Keratinocyte (primary cell): ENCODE measurements around the gene BEST2. TPM values are rescaled to one million over a fixed set of nuclear protein-coding genes. Genes with fewer than 3 reads are reported as not detected.

Source experiments
- DNase-seq: peaks from one replicate; pipeline ENCODE4 v3.0.0-alpha.2; 2011; ENCODE audit warnings: low read depth, missing footprints, low spot score
- FAIRE-seq: peaks from 2 replicates; lab custom pipeline; 2011; peaks lifted over from hg19 to GRCh38; lab: Jason Lieb, UNC
- H2AFZ ChIP-seq: 2 replicates; pipeline ENCODE4 v1.6.0; 2012; ENCODE audit warnings: low read length, control low read depth, inconsistent platforms; ENCODE audit not compliant: control insufficient read depth
- H3K27ac ChIP-seq: 2 replicates; pipeline ENCODE4 v1.5.1; 2011; ENCODE audit warnings: low read length; ENCODE audit not compliant: control insufficient read depth, insufficient read depth
- H3K27me3 ChIP-seq: 3 replicates; pipeline ENCODE4 v1.6.0; 2011; ENCODE audit warnings: low read length; ENCODE audit not compliant: control insufficient read depth, insufficient read depth; ENCODE audit errors: extremely low read depth
- H3K36me3 ChIP-seq, 2 experiments: 2 replicates in 1 of 2; 3 replicates in 1 of 2; pipeline ENCODE4 v1.5.1; 2011; ENCODE audit warnings: low read length in 2 of 2, mild to moderate bottlenecking in 1 of 2; ENCODE audit not compliant: control insufficient read depth in 2 of 2, insufficient read depth in 2 of 2; ENCODE audit errors: extremely low read depth in 1 of 2
- H3K4me1 ChIP-seq: 3 replicates; pipeline ENCODE4 v1.5.1; 2011; ENCODE audit warnings: low read length; ENCODE audit not compliant: control insufficient read depth, insufficient read depth; ENCODE audit errors: extremely low read depth
- H3K4me2 ChIP-seq: 3 replicates; pipeline ENCODE4 v1.6.0; 2011; ENCODE audit warnings: low read depth, low read length; ENCODE audit not compliant: control insufficient read depth, insufficient read depth; ENCODE audit errors: extremely low read depth
- H3K4me3 ChIP-seq, 3 experiments: fragments of 200-600 bp in 1 of 3; sonication (generic) in 1 of 3; 2 replicates in 2 of 3; 3 replicates in 1 of 3; pipeline ENCODE4 v1.5.1; 2011 to 2016; ENCODE audit warnings: low read length in 3 of 3, mild to moderate bottlenecking in 3 of 3, control low read depth in 2 of 3, inconsistent platforms in 1 of 3, low read depth in 1 of 3, mixed read lengths in 1 of 3, mixed run types in 1 of 3, moderate library complexity in 1 of 3; ENCODE audit not compliant: control insufficient read depth in 2 of 3, insufficient read depth in 2 of 3; ENCODE audit errors: extremely low read depth in 1 of 3
- H3K79me2 ChIP-seq: 2 replicates; pipeline ENCODE4 v1.6.0; 2012; ENCODE audit warnings: low read length; ENCODE audit not compliant: control insufficient read depth, insufficient read depth
- H3K9ac ChIP-seq: 3 replicates; pipeline ENCODE4 v1.6.0; 2011; ENCODE audit warnings: low read length; ENCODE audit not compliant: control insufficient read depth, insufficient read depth; ENCODE audit errors: extremely low read depth
- H3K9me1 ChIP-seq: 3 replicates; pipeline ENCODE4 v1.6.0; 2011; ENCODE audit warnings: low read length; ENCODE audit not compliant: control insufficient read depth, insufficient read depth; ENCODE audit errors: extremely low read depth
- H3K9me3 ChIP-seq: 2 replicates; pipeline ENCODE4 v1.5.1; 2012; ENCODE audit warnings: low read depth, low read length; ENCODE audit not compliant: control insufficient read depth
- H4K20me1 ChIP-seq: 3 replicates; pipeline ENCODE4 v1.6.0; 2011; ENCODE audit warnings: low read length; ENCODE audit not compliant: control insufficient read depth, insufficient read depth; ENCODE audit errors: extremely low read depth
- EZH2 ChIP-seq: IDR thresholded peaks from one replicate; pipeline ENCODE4 v1.6.1; 2012; ENCODE audit warnings: inconsistent platforms, mild to moderate bottlenecking, low read length, moderate library complexity
- dilution Hi-C: fragments of 300-500 bp; cut with MboI; formaldehyde crosslinking; loops from one replicate; pipeline ENCODE4 v1.7.0; 2020; ENCODE audit warnings: low sequenced_read_pairs; ENCODE audit not compliant: extremely low pct_ligation_motif_present
- polyA plus RNA-seq, 5 experiments: library from polyadenylated mRNA; depleted of rRNA in 3 of 5; stranded (reverse) in 3 of 5; stranded (forward) in 1 of 5; unstranded in 1 of 5; fragments of >200 nt; gene quantifications; 1 replicate in 1 of 5; 2 replicates in 3 of 5; 3 replicates in 1 of 5; pipeline versions ENCODE4 v1.2.1 to v1.2.3, GENCODE V29; 2011 to 2012; ENCODE audit warnings: missing spikeins in 2 of 5, low read depth in 1 of 5, low replicate concordance in 1 of 5
- TF ChIP-seq, protein P1 (sequence below), 3 experiments: IDR thresholded peaks in 1 of 3; conservative IDR thresholded peaks in 1 of 3; optimal IDR thresholded peaks in 1 of 3; 2 replicates in 2 of 3; 3 replicates in 1 of 3; pipeline versions ENCODE3 to v1.5.1; 2011; ENCODE audit warnings: low read length in 3 of 3, mild to moderate bottlenecking in 3 of 3, moderate library complexity in 2 of 3, control low read depth in 1 of 3, inconsistent platforms in 1 of 3; ENCODE audit not compliant: insufficient read depth in 2 of 3; ENCODE audit errors: extremely low read depth in 1 of 3

Gene BEST2
- polyA plus RNA-seq, 1 donor (not counting 4 experiments of a cell fraction or from before 2014, with no cell fraction given): not detected

- no peaks in the 10 kb centered on the region for H3K9me1 ChIP-seq
- peak overlapping the region; percentile 93 for H2AFZ ChIP-seq
- H3K79me2 ChIP-seq: peaks cover 13% of the 10 kb centered on the region
- dilution Hi-C loops: no loop called here
- H3K4me1 ChIP-seq: peaks cover 26% of the 10 kb centered on the region
- no peaks in the 10 kb centered on the region for H4K20me1 ChIP-seq
- FAIRE-seq (no peak), DNase-seq (no peak)
- peak overlapping the region; percentile 89 for H3K9ac ChIP-seq
- peak overlapping the region; percentile 52 for H3K27ac ChIP-seq
- peak overlapping the region; percentile 94 for H3K4me2 ChIP-seq
- H3K4me3 ChIP-seq: peak overlapping the region; percentile 87 to 95 (median 92)
- TF ChIP-seq, protein P1, sequence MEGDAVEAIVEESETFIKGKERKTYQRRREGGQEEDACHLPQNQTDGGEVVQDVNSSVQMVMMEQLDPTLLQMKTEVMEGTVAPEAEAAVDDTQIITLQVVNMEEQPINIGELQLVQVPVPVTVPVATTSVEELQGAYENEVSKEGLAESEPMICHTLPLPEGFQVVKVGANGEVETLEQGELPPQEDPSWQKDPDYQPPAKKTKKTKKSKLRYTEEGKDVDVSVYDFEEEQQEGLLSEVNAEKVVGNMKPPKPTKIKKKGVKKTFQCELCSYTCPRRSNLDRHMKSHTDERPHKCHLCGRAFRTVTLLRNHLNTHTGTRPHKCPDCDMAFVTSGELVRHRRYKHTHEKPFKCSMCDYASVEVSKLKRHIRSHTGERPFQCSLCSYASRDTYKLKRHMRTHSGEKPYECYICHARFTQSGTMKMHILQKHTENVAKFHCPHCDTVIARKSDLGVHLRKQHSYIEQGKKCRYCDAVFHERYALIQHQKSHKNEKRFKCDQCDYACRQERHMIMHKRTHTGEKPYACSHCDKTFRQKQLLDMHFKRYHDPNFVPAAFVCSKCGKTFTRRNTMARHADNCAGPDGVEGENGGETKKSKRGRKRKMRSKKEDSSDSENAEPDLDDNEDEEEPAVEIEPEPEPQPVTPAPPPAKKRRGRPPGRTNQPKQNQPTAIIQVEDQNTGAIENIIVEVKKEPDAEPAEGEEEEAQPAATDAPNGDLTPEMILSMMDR (optimal IDR thresholded peaks at IDR 0.05 in 1 of 3, IDR thresholded peaks at IDR 0.05 in 1 of 3, conservative IDR thresholded peaks at IDR 0.05 in 1 of 3; ENCODE audit: extremely low read depth in 1 of 3, insufficient read depth in 2 of 3, low read length in 3 of 3): no peak
- no peak for TF ChIP-seq EZH2
- H3K9me3 ChIP-seq: no peaks in the 10 kb centered on the region
- no peaks in the 10 kb centered on the region for H3K27me3 ChIP-seq
- H3K36me3 ChIP-seq: peaks cover 4 to 9% of the 10 kb centered on the region in 2 experiments
Measured at GRCh38 chr19:12800923-12801465, 49.4 kb downstream of the BEST2 start.

DNA sequence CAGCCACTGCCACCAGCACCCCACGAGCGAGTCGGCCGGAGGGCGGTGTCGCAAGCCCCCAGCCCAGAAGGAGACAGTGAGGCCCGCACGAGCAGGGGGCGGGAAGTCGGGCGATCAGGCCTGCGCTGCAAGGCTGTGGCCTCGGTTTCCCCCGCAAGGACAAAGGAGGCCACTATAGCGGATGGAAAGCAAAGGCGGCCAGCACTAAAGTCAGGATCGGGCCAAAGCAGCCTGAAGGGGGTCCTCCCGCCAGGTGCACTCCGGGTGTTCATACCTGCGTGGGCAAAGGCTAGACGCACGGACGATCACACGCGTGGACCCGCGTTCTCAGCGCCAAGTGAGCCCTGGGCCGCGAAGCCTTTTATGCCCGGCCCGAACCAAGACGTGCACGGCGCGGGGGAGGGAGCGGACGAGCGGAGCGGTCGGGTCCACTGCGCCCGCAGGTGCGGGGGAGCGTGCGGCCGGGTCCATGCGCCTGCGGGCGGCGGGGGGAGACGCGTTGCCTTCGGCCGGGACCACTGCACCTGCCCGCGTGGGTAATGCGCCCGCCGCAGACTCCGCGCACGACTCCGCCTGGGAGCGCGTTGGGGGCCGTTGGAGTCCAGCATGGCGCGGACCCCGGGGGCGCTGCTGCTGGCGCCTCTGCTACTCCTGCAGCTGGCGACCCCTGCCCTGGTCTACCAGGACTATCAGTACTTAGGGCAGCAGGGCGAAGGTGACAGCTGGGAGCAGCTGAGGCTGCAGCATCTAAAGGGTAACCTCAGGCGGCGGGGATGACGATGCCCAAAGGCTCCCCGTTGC lies 50.1 kb downstream of the BEST2 start, which contains the start of the genes PRDX2 and THSD8:
PRDX2 (minus strand) TSS at position 335 of the 801 bp plus-strand sequence. CDS start 539 bp downstream, outside the sequence.
THSD8 (plus strand) TSS at position 604 of the 801 bp plus-strand sequence; CDS start at position 607, 3 bp downstream.
- Histone ChIP-seq H3K4me2 (peak within 1 kb of the TSS; percentile 94), H3K4me1 (peaks cover 24% of the 10 kb centered on the region), H3K9me3 (no peaks in the 10 kb centered on the region), H3K4me3 (peak within 1 kb of the TSS; percentile 87 to 95 (median 92)), H3K36me3 (peaks cover 4 to 9% of the 10 kb centered on the region in 2 experiments), H3K27me3 (no peaks in the 10 kb centered on the region), H3K9ac (peak within 1 kb of the TSS; percentile 89), H3K27ac (peak within 1 kb of the TSS; percentile 52), H3K79me2 (peaks cover 14% of the 10 kb centered on the region), H2AFZ (peak within 1 kb of the TSS; percentile 93), H3K9me1 (no peaks in the 10 kb centered on the region), H4K20me1 (no peaks in the 10 kb centered on the region)
- dilution Hi-C loops: no loop called here
- no peak for DNase-seq
- TF ChIP-seq, protein P1 (optimal IDR thresholded peaks at IDR 0.05 in 1 of 3, IDR thresholded peaks at IDR 0.05 in 1 of 3, conservative IDR thresholded peaks at IDR 0.05 in 1 of 3; ENCODE audit: extremely low read depth in 1 of 3, insufficient read depth in 2 of 3, low read length in 3 of 3): no peak
- TF ChIP-seq EZH2: no peak
- no peak for FAIRE-seq
